Stimulated activated CD8-positive, alpha-beta memory T cell treated with anti-CD3 and anti-CD28 coated beads, Interleukin-2, amount 100 ng/mL, for 1 hour (primary cell): Measurements from ENCODE around the gene SPOCK3.
"Not testable (repeated sequence)": the region's sequence is repeated elsewhere in the genome, so short reads cannot be mapped to it uniquely, and the experiment has no call there.

Experiments
- DNase-seq, 2 donors: peaks; one replicate each; pipeline ENCODE4 v3.0.0-alpha.2; 2020; ENCODE audit warnings: low read depth in 2 of 2

Gene SPOCK3

GRCh38 chr4:167234316-167234881 lies at the start of gene SPOCK3:
TSS of gene SPOCK3 (minus strand) at chr4:167234494.
- DNase-seq: no peak

GRCh38 chr4:167282171-167282864 lies 48.0 kb upstream of the SPOCK3 start:
- DNase-seq: no peak

DNA sequence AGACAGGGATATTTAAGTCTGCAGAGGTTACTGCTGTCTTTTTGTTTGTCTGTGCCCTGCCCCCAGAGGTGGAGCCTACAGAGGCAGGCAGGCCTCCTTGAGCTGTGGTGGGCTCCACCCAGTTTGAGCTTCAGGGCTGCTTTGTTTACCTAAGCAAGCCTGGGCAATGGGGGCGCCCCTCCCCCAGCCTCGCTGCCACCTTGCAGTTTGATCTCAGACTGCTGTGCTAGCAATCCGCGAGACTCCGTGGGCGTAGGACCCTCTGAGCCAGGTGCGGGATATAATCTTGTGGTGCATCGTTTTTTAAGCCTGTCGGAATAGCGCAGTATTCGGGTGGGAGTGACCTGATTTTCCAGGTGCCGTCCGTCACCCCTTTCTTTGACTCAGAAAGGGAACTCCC lies 47.3 kb upstream of the SPOCK3 start:
- DNase-seq: not testable (repeated sequence)

DNA sequence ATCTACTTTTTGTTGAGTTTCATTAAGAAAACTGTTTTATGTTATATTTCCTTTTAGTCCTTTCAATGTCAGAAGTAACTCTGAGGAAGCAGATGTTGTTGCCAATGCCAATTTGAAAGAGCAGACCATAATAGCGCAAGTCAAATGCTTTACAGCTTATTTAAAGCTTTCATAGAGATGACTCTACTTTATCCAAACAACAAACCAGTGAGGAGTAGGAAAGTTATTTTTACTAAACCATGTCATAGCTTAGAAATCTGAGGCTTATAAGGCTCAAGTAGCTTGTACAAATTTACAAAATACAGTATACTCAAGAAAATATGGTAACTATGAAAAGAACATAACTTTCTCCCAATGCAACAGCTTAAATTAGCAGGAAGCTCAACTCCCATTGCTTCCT lies 40.1 kb upstream of the SPOCK3 start:
- no peak for DNase-seq

DNA sequence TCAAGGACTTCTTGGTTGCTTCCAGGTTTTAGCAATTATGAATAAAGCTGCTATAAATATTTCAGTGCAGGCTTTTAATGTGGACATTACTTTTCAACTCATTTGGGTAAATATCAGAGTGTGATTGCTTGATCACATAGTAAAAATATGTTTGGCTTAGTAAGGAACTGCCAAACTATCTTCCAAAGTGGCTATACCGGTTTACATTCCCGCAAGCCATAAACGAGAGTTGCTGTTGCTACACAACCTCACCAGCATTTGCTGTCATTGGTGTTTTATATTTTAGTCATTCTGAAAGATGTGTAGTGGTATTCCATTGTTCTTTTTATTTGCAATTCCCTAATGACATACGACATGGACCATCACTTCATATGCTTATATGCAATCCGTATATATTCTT lies 30.9 kb upstream of the SPOCK3 start:
- DNase-seq: no peak

- no peak for DNase-seq
Observed at GRCh38 chr4:167248271-167248670, 14.0 kb upstream of the SPOCK3 start.

DNA sequence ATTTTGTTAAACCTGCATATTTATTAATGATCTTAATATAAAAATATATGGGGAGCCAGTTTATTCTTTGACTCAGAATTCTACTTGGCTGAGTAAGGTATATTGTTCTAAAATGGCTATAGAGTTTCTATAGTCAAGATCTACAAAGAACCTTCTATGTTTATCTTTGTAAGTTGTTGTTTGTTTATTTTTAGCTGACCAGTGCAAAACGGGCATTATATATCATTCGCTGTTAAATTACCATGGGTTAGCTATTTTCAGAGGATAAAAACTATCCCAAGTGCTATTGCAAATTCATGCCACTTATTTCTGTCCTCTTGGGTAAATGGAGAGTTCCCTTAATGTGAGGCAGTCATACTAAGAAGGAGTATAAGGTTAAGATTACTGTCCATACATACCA lies 5.3 kb upstream of the SPOCK3 start:
- DNase-seq: no peak

GRCh38 chr4:167238226-167238625 lies 3.9 kb upstream of the SPOCK3 start:
- no peak for DNase-seq

DNA sequence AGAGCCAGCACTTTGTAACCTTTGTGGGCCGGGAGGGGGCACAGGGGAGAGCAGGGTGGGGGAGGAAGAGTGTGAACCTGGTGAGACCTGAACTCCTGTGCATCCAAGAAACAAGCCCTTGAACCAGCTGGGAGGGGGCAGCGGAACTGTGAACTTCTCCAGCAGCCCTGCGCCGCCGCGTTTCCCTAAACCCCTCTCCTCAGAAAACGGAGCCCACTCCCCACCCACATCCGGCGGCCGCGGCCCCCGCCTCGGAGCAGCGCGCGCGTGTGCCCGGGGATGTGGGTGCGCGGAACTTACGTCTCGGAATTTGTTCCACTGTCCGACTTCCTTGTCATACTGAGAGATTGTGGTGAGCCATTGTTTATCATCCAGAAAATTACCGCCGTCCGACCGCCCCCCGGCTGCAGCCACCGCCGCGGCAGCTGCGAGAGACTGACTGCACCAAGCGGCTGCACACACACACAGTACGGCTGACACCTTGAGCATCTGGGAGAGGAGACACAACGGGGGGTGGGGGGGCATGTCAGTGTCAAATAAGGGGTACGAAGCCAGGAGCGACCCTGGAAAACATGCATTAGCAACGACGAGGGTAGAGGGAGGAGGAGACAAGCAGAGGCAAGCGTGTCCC lies 494 bp downstream of the SPOCK3 start:
- no peak for DNase-seq

GRCh38 chr4:167232805-167233684 lies 1.2 kb downstream of the SPOCK3 start:
- no peak for DNase-seq

DNA sequence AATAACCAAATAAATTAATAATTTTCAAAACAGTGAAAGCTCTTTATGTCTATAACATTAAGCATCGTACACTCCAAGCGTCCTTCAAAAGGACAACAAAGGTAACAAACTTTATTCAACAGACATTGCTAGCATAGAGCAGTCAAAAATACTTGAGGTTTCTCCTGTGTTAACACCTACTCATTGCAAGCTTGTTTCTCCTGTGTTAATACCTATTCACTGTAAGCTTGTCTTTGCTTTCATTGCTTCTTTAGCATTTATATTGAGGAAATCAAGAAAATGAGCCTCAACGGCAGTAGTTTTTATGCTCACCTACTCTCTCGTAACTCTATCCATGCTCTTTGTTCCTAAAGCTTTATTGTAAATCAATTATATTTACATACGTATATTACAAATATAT lies 3.5 kb downstream of the SPOCK3 start:
- DNase-seq: no peak

- DNase-seq: no peak
Observed at GRCh38 chr4:167222099-167222498, 12.2 kb downstream of the SPOCK3 start.

- no peak for DNase-seq
Observed at GRCh38 chr4:167221084-167221483, 13.2 kb downstream of the SPOCK3 start.

- DNase-seq: no peak
Observed at GRCh38 chr4:167218022-167218608, 16.2 kb downstream of the SPOCK3 start.

DNA sequence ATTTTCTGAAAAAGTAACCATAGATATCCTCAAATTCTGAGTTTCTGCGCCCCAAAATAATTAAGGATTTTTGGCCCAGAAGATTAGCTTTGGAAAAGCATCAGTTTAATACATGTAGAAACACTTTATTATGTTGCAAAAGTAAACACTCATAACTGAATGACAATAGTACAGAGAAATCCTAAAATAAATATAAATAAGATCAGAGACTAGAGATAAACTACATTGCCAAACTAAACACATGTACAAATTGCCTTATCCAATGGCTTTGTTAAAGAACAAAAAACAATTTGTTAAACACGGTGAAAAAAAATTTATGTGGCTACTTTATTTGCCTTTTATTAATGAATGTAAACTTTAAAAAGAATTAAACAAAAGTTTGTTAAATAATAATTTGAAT lies 17.5 kb downstream of the SPOCK3 start:
- no peak for DNase-seq

GRCh38 chr4:167210166-167210565 lies 24.1 kb downstream of the SPOCK3 start:
- no peak for DNase-seq

DNA sequence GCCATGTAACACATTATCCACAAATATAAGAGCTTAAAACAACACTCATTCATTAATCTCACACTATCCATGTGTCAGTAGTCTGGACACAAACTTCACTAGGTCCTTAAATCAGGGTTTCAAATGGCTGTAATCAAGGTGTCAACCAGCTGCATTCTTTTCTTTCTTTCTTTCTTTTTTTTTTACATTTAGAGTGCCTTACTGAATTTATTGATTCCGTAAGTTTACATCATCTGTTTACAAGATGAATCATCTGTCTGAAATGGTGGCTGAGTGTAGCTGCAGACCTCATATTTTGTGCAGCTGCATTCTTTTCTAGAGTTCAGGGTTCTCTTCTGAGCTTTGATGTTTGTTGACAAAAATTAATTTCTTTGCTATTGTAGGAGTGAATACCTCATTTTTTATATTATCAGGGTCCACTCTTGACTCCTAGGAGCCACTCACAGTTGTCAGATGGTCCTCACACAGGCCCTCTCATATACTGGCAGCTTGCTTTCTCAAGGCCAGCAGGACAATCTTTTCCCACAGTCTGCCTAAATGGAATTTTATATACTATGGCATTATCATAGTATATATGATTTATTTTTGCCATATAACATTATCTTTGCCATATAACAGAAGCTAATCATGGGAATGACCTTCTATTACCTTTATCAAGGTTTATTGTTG lies 37.8 kb downstream of the SPOCK3 start:
- DNase-seq: no peak

GRCh38 chr4:167190379-167190778 lies 43.9 kb downstream of the SPOCK3 start:
- no peak for DNase-seq

GRCh38 chr4:167185465-167185864 lies 48.8 kb downstream of the SPOCK3 start:
- DNase-seq: no peak

DNA sequence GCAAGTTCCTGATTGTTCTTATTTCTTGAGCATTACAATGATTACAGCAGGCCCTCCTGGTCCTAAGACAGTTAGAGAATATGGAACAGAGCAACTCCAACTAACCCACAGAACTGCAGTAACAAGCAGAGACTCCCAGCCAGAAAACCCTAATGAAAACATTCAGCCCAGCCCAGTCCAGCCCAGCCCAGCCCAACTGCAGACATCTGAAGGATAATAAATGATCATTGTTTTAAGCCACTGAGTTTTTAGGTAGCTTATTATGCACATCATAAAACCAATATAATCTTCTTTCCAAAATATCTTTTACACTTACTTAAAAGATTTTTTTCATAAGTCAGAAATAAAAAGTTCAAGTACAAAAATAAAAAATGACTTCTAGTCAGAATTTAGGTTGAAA lies 51.3 kb downstream of the SPOCK3 start:
- no peak for DNase-seq

GRCh38 chr4:167177925-167178324 lies 56.4 kb downstream of the SPOCK3 start:
- no peak for DNase-seq
